Natural killer cell (primary cell): ENCODE data around the gene CCDC7. TPM values are rescaled to one million over a fixed set of nuclear protein-coding genes. Genes with fewer than 3 reads are reported as not detected.

Source experiments
- ATAC-seq, 3 donors: fragments of 150-1000 bp in 2 of 3; fragments of 200-7000 bp in 1 of 3; cut with Tn5 transposase; 1 replicate in 1 of 3; 2 replicates in 2 of 3; pipeline ENCODE4 v1.10.0; 2021; ENCODE audit warnings: mild to moderate bottlenecking in 2 of 3, moderate library complexity in 2 of 3
- DNase-seq, 2 donors: peaks; one replicate each; pipeline versions ENCODE4 v3.0.0 to v3.0.0-alpha.2; 2013 to 2021; ENCODE audit warnings: mixed read lengths in 1 of 2
- H3K27ac ChIP-seq: one replicate; pipeline ENCODE4 v1.5.1; 2013; ENCODE audit warnings: mild to moderate bottlenecking, low read length
- H3K27me3 ChIP-seq: one replicate; pipeline ENCODE4 v1.6.1; 2013; ENCODE audit warnings: low read length; ENCODE audit not compliant: control insufficient read depth, insufficient read depth
- H3K36me3 ChIP-seq: one replicate; pipeline ENCODE4 v1.6.1; 2013; ENCODE audit warnings: low read length; ENCODE audit not compliant: control insufficient read depth, insufficient read depth
- H3K4me1 ChIP-seq: one replicate; pipeline ENCODE4 v1.6.1; 2013; ENCODE audit warnings: low read length; ENCODE audit not compliant: control insufficient read depth, insufficient read depth
- H3K4me3 ChIP-seq: one replicate; pipeline ENCODE4 v1.5.1; 2013; ENCODE audit warnings: low read length
- H3K9me3 ChIP-seq: one replicate; pipeline ENCODE4 v1.6.1; 2013; ENCODE audit warnings: low read length; ENCODE audit not compliant: control insufficient read depth, insufficient read depth
- H3K27ac Mint-ChIP-seq, 2 donors: one replicate each; pipeline ENCODE4 v1.8.0; 2022; ENCODE audit warnings: mild to moderate bottlenecking in 2 of 2, mixed read lengths in 2 of 2, moderate library complexity in 1 of 2
- H3K27me3 Mint-ChIP-seq, 2 donors: one replicate each; pipeline ENCODE4 v1.8.0; 2022; ENCODE audit warnings: low read depth in 2 of 2, mixed read lengths in 2 of 2
- H3K36me3 Mint-ChIP-seq: one replicate; pipeline ENCODE4 v1.8.0; 2022; ENCODE audit warnings: mixed read lengths
- H3K4me1 Mint-ChIP-seq, 2 donors: one replicate each; pipeline ENCODE4 v1.8.0; 2022; ENCODE audit warnings: mixed read lengths in 2 of 2
- H3K4me3 Mint-ChIP-seq: one replicate; pipeline ENCODE4 v1.8.0; 2022; ENCODE audit warnings: mild to moderate bottlenecking, moderate library complexity, mixed read lengths
- H3K9me3 Mint-ChIP-seq, 2 donors: one replicate each; pipeline ENCODE4 v1.8.0; 2022; ENCODE audit warnings: mixed read lengths in 2 of 2
- CTCF ChIP-seq: fragments of 200-600 bp; IDR thresholded peaks from one replicate; pipeline ENCODE4 v1.8.0; 2022; ENCODE audit warnings: antibody characterized with exemption
- WGBS: methylation state at CpG from one replicate; pipeline ENCODE4 v1.1.7; 2013; ENCODE audit warnings: missing lambda C conversion rate; ENCODE audit not compliant: insufficient coverage; 5-methylcytosine and 5-hydroxymethylcytosine counted together
- intact Hi-C: fragments of 100-400 bp; cut with micrococcal nuclease; formaldehyde crosslinking; loops from one replicate; pipeline ENCODE4 v1.14.2; 2022
- total RNA-seq, 4 donors: library from RNA; stranded (reverse); fragments of 120-200 nt in 1 of 4; gene quantifications; one replicate each; pipeline versions ENCODE4 v1.2.3 to v1.2.4, GENCODE V29; 2013 to 2022

Gene CCDC7
- total RNA-seq, 3 donors from 2014 or later (not counting 1 experiment from before 2014, with no cell fraction given): 39.0 to 51.1 (median 42.8) TPM

DNA sequence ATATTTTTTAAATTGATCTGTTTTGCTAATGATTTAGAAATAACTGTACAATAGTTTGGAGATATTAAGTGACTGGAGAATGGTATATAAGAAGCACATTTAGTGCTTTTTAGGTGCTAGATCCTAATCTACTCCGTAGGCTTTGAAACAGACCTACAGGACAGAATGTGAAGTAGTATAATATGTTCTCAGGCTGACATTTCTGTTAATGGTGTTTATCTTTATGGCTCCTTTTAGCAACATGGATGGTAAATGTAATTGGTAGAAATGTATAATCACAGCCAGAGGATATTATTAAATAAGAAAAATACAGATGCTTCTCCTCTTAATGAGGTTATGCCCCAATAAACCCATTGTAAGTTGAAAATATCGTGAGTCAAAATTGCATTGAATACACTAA, 30.6 kb upstream of the CCDC7 start:
- DNase-seq: no peak
- intact Hi-C loops: no loop called here
- H3K4me1 Mint-ChIP-seq: no peaks in the 10 kb centered on the region
- TF ChIP-seq CTCF: no peak
- Histone ChIP-seq H3K4me3 (no peak overlapping the region), H3K4me1 (no peaks in the 10 kb centered on the region), H3K27ac (no peak overlapping the region), H3K9me3 (no peaks in the 10 kb centered on the region), H3K36me3 (no peaks in the 10 kb centered on the region), H3K27me3 (no peaks in the 10 kb centered on the region)
- H3K36me3 Mint-ChIP-seq: no peaks in the 10 kb centered on the region
- ATAC-seq: no peak
- H3K4me3 Mint-ChIP-seq: no peak overlapping the region
- H3K27me3 Mint-ChIP-seq: peaks cover 9 to 19% of the 10 kb centered on the region in 2 donors
- H3K27ac Mint-ChIP-seq: no peak overlapping the region
- no peaks in the 10 kb centered on the region for H3K9me3 Mint-ChIP-seq
- WGBS: 100% methylated on average over 2 of the region's 2 CpGs

DNA sequence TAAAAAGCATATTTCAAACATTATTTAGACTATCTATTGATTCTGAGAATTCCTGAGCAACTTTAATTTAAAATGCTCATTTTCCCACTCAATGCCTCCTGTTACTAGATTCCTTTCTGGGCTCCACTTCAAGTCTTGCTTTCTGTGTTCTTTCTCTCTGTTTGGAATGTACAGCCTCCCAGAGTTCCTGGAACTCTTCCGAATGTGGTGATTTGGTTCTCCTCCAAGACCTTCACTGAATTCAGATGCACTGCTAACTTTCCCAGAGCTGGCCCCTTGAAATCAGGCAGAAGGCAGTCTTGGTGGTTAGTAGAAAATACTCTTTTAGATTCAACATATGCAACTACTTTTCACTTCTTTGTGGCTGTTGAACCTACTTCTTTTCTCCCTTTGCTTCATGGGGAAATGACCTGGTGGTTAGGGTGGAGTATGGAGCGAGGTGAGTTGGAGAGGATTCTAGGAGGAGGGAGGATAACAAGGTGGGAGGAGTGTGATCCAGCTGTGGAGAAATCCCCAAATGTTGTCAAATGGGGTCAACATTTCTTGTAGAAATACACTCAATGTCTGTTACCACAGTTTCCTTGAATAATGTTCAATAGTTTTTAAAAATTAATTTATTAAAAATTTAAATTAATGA, 27.9 kb upstream of the CCDC7 start:
- WGBS: 68% methylated on average over 2 of the region's 2 CpGs
- Mint-ChIP-seq H3K27me3 (peaks cover 15 to 29% of the 10 kb centered on the region in 2 donors), H3K9me3 (peaks cover 0 to 5% of the 10 kb centered on the region in 2 donors), H3K4me3 (no peak overlapping the region), H3K4me1 (no peaks in the 10 kb centered on the region), H3K36me3 (no peaks in the 10 kb centered on the region), H3K27ac (no peak overlapping the region)
- H3K4me1 ChIP-seq: no peaks in the 10 kb centered on the region
- H3K27ac ChIP-seq: no peak overlapping the region
- TF ChIP-seq CTCF: no peak
- no peaks in the 10 kb centered on the region for H3K27me3 ChIP-seq
- no peaks in the 10 kb centered on the region for H3K36me3 ChIP-seq
- intact Hi-C loops: no loop called here
- DNase-seq: no peak
- peaks cover 6% of the 10 kb centered on the region for H3K9me3 ChIP-seq
- no peak overlapping the region for H3K4me3 ChIP-seq
- no peak for ATAC-seq

- Mint-ChIP-seq H3K4me3 (no peak overlapping the region), H3K27me3 (peaks cover 12 to 35% of the 10 kb centered on the region in 2 donors), H3K36me3 (peaks cover 3% of the 10 kb centered on the region), H3K9me3 (peaks cover 0 to 5% of the 10 kb centered on the region in 2 donors), H3K4me1 (no peaks in the 10 kb centered on the region), H3K27ac (no peak overlapping the region)
- no peaks in the 10 kb centered on the region for H3K36me3 ChIP-seq
- intact Hi-C loops: no loop called here
- no peak for DNase-seq
- peaks cover 8% of the 10 kb centered on the region for H3K9me3 ChIP-seq
- 90% methylated on average over 3 of the region's 3 CpGs for WGBS
- H3K27ac ChIP-seq: no peak overlapping the region
- no peak for TF ChIP-seq CTCF
- H3K27me3 ChIP-seq: no peaks in the 10 kb centered on the region
- H3K4me3 ChIP-seq: no peak overlapping the region
- no peaks in the 10 kb centered on the region for H3K4me1 ChIP-seq
- ATAC-seq: no peak
These were observed 27.4 kb upstream of the CCDC7 start for GRCh38 chr10:32418572-32418971.

GRCh38 chr10:32419615-32420014, 26.3 kb upstream of the CCDC7 start:
- Mint-ChIP-seq H3K27ac (no peak overlapping the region), H3K36me3 (peaks cover 9% of the 10 kb centered on the region), H3K4me1 (no peaks in the 10 kb centered on the region), H3K9me3 (peaks cover 0 to 5% of the 10 kb centered on the region in 2 donors), H3K27me3 (peaks cover 13 to 41% of the 10 kb centered on the region in 2 donors), H3K4me3 (no peak overlapping the region)
- intact Hi-C loops: no loop called here
- Histone ChIP-seq H3K27ac (no peak overlapping the region), H3K9me3 (peaks cover 8% of the 10 kb centered on the region), H3K4me1 (no peaks in the 10 kb centered on the region), H3K36me3 (no peaks in the 10 kb centered on the region), H3K4me3 (no peak overlapping the region), H3K27me3 (no peaks in the 10 kb centered on the region)
- no CpG with 5 or more reads among the region's 1 CpG for WGBS
- DNase-seq (no peak), ATAC-seq (no peak)
- no peak for TF ChIP-seq CTCF
